GM12874 (cell line): Measurements from ENCODE around the gene DLG3.

Experiments used
- CTCF ChIP-seq: IDR thresholded peaks from 2 replicates; pipeline ENCODE4 v1.5.1; 2011; ENCODE audit warnings: low read depth, mild to moderate bottlenecking, control low read depth, low read length, moderate library complexity; ENCODE audit not compliant: insufficient read depth

DLG3 gene

GRCh38 chrX:70468709-70469108, 24.1 kb downstream of the DLG3 start:
- TF ChIP-seq CTCF, result no peak

- TF ChIP-seq CTCF, result no peak
Observed at GRCh38 chrX:70470850-70471289, 26.2 kb downstream of the DLG3 start.

- no peak for TF ChIP-seq CTCF
Observed at GRCh38 chrX:70476166-70476933, 31.7 kb downstream of the DLG3 start.

- TF ChIP-seq CTCF, result no peak
Observed at GRCh38 chrX:70476934-70477733, 32.5 kb downstream of the DLG3 start.

GRCh38 chrX:70477734-70478075, 33.1 kb downstream of the DLG3 start:
- no peak for TF ChIP-seq CTCF

- no peak for TF ChIP-seq CTCF
Observed at GRCh38 chrX:70478526-70479245, 34.1 kb downstream of the DLG3 start.

GRCh38 chrX:70479247-70479921, 34.7 kb downstream of the DLG3 start:
- TF ChIP-seq CTCF, result no peak
